Transverse colon (tissue), 3 donors: Measurements from ENCODE around the gene RASSF1.

ENCODE experiments used
- POLR2A ChIP-seq: fragments of 450-650 bp; IDR thresholded peaks from one replicate; pipeline ENCODE4 v1.6.1; 2016; ENCODE audit warnings: antibody characterized with exemption, mild to moderate bottlenecking, moderate library complexity
- TF ChIP-seq, protein P1 (sequence below), 5 experiments: fragments of 200-600 bp in 3 of 5; fragments of 450-650 bp in 2 of 5; sonication (generic) in 3 of 5; IDR thresholded peaks; 1 replicate in 2 of 5; 2 replicates in 3 of 5; pipeline ENCODE4 v1.5.1; 2016 to 2017; ENCODE audit warnings: antibody characterized with exemption in 5 of 5, inconsistent platforms in 3 of 5, mild to moderate bottlenecking in 2 of 5, moderate library complexity in 1 of 5

DNA sequence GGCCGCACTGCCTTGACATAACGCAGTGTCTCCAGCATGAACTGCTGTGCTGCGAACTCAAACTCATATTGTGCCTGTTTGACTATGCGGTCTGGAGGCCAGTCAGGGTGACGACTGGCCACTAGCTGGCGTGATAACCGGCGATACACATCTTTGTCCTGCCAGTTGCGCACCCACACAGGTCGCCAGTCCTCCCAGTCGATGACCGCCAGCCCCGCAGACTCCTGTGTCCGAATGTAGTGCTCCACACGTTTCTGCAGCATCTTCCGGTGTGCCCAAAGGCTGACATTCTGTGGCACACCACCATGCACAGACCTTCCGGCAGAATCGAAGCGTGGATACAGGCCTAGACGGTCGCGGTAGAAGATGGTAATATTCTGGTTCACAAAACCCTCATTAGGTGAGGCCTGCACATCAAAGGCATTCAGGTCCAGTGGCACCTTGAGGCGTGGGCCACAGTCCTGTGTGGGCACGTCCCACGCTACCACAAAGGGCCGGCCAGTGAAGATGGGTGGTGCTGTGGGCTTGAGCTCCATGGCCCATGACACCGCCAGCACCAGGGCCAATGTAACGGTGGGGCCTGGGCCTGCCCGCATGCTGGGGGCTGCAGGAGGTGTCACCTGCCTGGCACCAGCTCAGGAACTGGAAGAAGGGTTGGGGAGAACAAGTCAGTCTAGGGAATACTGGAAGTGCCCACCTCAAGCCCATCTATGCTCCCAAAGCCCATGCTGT, 20.6 kb downstream of the RASSF1 start:
- TF ChIP-seq, protein P1, sequence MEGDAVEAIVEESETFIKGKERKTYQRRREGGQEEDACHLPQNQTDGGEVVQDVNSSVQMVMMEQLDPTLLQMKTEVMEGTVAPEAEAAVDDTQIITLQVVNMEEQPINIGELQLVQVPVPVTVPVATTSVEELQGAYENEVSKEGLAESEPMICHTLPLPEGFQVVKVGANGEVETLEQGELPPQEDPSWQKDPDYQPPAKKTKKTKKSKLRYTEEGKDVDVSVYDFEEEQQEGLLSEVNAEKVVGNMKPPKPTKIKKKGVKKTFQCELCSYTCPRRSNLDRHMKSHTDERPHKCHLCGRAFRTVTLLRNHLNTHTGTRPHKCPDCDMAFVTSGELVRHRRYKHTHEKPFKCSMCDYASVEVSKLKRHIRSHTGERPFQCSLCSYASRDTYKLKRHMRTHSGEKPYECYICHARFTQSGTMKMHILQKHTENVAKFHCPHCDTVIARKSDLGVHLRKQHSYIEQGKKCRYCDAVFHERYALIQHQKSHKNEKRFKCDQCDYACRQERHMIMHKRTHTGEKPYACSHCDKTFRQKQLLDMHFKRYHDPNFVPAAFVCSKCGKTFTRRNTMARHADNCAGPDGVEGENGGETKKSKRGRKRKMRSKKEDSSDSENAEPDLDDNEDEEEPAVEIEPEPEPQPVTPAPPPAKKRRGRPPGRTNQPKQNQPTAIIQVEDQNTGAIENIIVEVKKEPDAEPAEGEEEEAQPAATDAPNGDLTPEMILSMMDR (IDR thresholded peaks at IDR 0.05), result no peak
- no peak for TF ChIP-seq POLR2A
